HEK293 (cell line): ENCODE results near the gene MARF1.

Experiments
- CTCF ChIA-PET: fragments of 350-600 bp; formaldehyde crosslinking; extraction: SDS; loops from one replicate; lab custom pipeline; 2021; ENCODE audit warnings: antibody characterized with exemption; lab: Yijun Ruan, JAX
- POLR2A ChIA-PET: fragments of 300-600 bp; formaldehyde crosslinking; extraction: SDS; loops from one replicate; lab custom pipeline; 2020; ENCODE audit warnings: antibody characterized with exemption, inconsistent platforms; lab: Yijun Ruan, JAX
- H3K27ac ChIP-seq: fragments of 200-500 bp; sonication (Bioruptor generic); 2 replicates; pipeline ENCODE4 v1.5.1; 2014; ENCODE audit warnings: low read depth, low read length, control low read depth, inconsistent platforms; ENCODE audit errors: extremely low read depth
- H3K36me3 ChIP-seq, 2 experiments: fragments of 200-500 bp in 1 of 2; sonication (Bioruptor generic) in 1 of 2; 1 replicate in 1 of 2; 2 replicates in 1 of 2; pipeline ENCODE4 v1.5.1; 2014 to 2017; ENCODE audit warnings: inconsistent platforms in 2 of 2, low read length in 2 of 2; ENCODE audit not compliant: control insufficient read depth in 2 of 2, insufficient read depth in 1 of 2
- H3K4me1 ChIP-seq: fragments of 200-500 bp; sonication (Bioruptor generic); 2 replicates; pipeline ENCODE4 v1.5.1; 2014; ENCODE audit warnings: mild to moderate bottlenecking, low read length, inconsistent platforms; ENCODE audit not compliant: control insufficient read depth, insufficient read depth
- H3K4me3 ChIP-seq: 2 replicates; pipeline ENCODE4 v1.5.1; 2011; ENCODE audit warnings: low read depth, mild to moderate bottlenecking, control low read depth, low read length, moderate library complexity
- H3K9me3 ChIP-seq: fragments of 200-500 bp; sonication (Bioruptor generic); 2 replicates; pipeline ENCODE4 v1.5.1; 2014; ENCODE audit warnings: low read depth, low read length, inconsistent platforms; ENCODE audit not compliant: control insufficient read depth, insufficient read depth
- GFI1B ChIP-seq: fragments of 450-650 bp; formaldehyde crosslinking; IDR thresholded peaks from 2 replicates; pipeline ENCODE4 v1.5.1; 2016; ENCODE audit warnings: missing biosample characterization, missing genetic modification characterization
- HOXD13 ChIP-seq: sonication (generic); formaldehyde crosslinking; IDR thresholded peaks from 2 replicates; pipeline ENCODE4 v1.8.0; 2022; ENCODE audit warnings: missing genetic modification reagents, borderline replicate concordance
- PRDM2 ChIP-seq: fragments of 450-650 bp; formaldehyde crosslinking; IDR thresholded peaks from 2 replicates; pipeline ENCODE4 v1.5.1; 2016; ENCODE audit warnings: missing biosample characterization, missing genetic modification characterization, borderline replicate concordance
- PRDM4 ChIP-seq: fragments of 450-650 bp; formaldehyde crosslinking; IDR thresholded peaks from 2 replicates; pipeline ENCODE4 v1.5.1; 2017; ENCODE audit warnings: missing biosample characterization, missing genetic modification characterization
- SCRT1 ChIP-seq: fragments of 450-650 bp; formaldehyde crosslinking; IDR thresholded peaks from 2 replicates; pipeline ENCODE4 v1.5.1; 2016; ENCODE audit warnings: missing biosample characterization, missing genetic modification characterization, borderline replicate concordance
- ZNF16 ChIP-seq: fragments of 450-650 bp; formaldehyde crosslinking; IDR thresholded peaks from 2 replicates; pipeline ENCODE4 v1.5.1; 2016; ENCODE audit warnings: low read depth, missing biosample characterization, missing genetic modification characterization
- ZNF184 ChIP-seq: fragments of 450-650 bp; IDR thresholded peaks from 2 replicates; pipeline ENCODE4 v1.5.1; 2018; ENCODE audit warnings: missing biosample characterization, mild to moderate bottlenecking, missing genetic modification characterization
- ZNF223 ChIP-seq: fragments of 450-650 bp; formaldehyde crosslinking; IDR thresholded peaks from 2 replicates; pipeline ENCODE4 v1.5.1; 2016; ENCODE audit warnings: missing biosample characterization, missing genetic modification characterization
- ZNF366 ChIP-seq: fragments of 450-650 bp; formaldehyde crosslinking; conservative IDR thresholded peaks from 2 replicates; pipeline ENCODE4 v1.5.1; 2016; ENCODE audit warnings: missing biosample characterization, missing genetic modification characterization
- ZNF501 ChIP-seq: fragments of 450-650 bp; formaldehyde crosslinking; IDR thresholded peaks from 2 replicates; pipeline ENCODE4 v1.5.1; 2016; ENCODE audit warnings: missing biosample characterization, missing genetic modification characterization
- ZNF558 ChIP-seq: fragments of 450-650 bp; formaldehyde crosslinking; IDR thresholded peaks from 2 replicates; pipeline ENCODE4 v1.5.1; 2016; ENCODE audit warnings: missing biosample characterization, missing genetic modification characterization
- ZNF645 ChIP-seq: fragments of 450-650 bp; formaldehyde crosslinking; IDR thresholded peaks from 2 replicates; pipeline ENCODE4; 2016; ENCODE audit warnings: missing biosample characterization, missing genetic modification characterization
- ZNF670 ChIP-seq: fragments of 450-650 bp; formaldehyde crosslinking; IDR thresholded peaks from 2 replicates; pipeline ENCODE4 v1.5.1; 2016; ENCODE audit warnings: missing biosample characterization, missing genetic modification characterization, low read depth
- ZNF704 ChIP-seq: fragments of 450-650 bp; formaldehyde crosslinking; IDR thresholded peaks from 2 replicates; pipeline ENCODE4 v1.5.1; 2016; ENCODE audit warnings: missing biosample characterization, missing genetic modification characterization
- ZNF843 ChIP-seq: fragments of 450-650 bp; formaldehyde crosslinking; IDR thresholded peaks from 2 replicates; pipeline ENCODE4 v1.5.1; 2016; ENCODE audit warnings: missing biosample characterization, missing genetic modification characterization

The MARF1 gene

GRCh38 chr16:15553313-15554088 is 89.5 kb downstream of the MARF1 start:
- Histone ChIP-seq H3K4me1 (no peaks in the 10 kb centered on the region), H3K4me3 (no peak overlapping the region), H3K9me3 (no peaks in the 10 kb centered on the region), H3K36me3 (no peaks in the 10 kb centered on the region), H3K27ac (no peak overlapping the region)
- ChIA-PET CTCF (interaction anchor here (0.7 kb wide), 1 partner anchor 203 kb away, joined by 4 read pairs; no protein-coding TSS in a partner anchor), POLR2A (no interaction called here)
- TF ChIP-seq ZNF16 = peak; percentile 88
- no peak for TF ChIP-seq HOXD13 (CRISPR knock-in tag)

- H3K4me1 ChIP-seq = no peaks in the 10 kb centered on the region
- no peaks in the 10 kb centered on the region for H3K9me3 ChIP-seq
- no peak for TF ChIP-seq ZNF223 (tag by site-specific recombination)
- TF ChIP-seq SCRT1 = no peak
- no peak for TF ChIP-seq ZNF645 (tag by site-specific recombination)
- TF ChIP-seq PRDM4 (tag by site-specific recombination) = no peak
- no peak for TF ChIP-seq ZNF501 (tag by site-specific recombination)
- TF ChIP-seq ZNF670 = no peak
- no peak for TF ChIP-seq ZNF704
- no peak for TF ChIP-seq ZNF184
- no peak for TF ChIP-seq PRDM2 (tag by site-specific recombination)
- no peak for TF ChIP-seq GFI1B
- TF ChIP-seq ZNF558 = no peak
- TF ChIP-seq ZNF366 = no peak
- TF ChIP-seq ZNF843 = no peak
- H3K27ac ChIP-seq = no peak overlapping the region
- H3K36me3 ChIP-seq = no peaks in the 10 kb centered on the region
- H3K4me3 ChIP-seq = no peak overlapping the region
- ChIA-PET CTCF (interaction anchor here (0.6 kb wide), 1 partner anchor 12 kb away, joined by 3 read pairs; no protein-coding TSS in a partner anchor), POLR2A (interaction anchor here (0.6 kb wide), 1 partner anchor 19 kb away, joined by 3 read pairs; no protein-coding TSS in a partner anchor)
Observed at GRCh38 chr16:15552507-15552906, 90.4 kb downstream of the MARF1 start.
